HG03565 (cell line): ENCODE results near the gene LPP.

Source experiments
- ATAC-seq: cut with Tn5 transposase; IDR thresholded peaks from one replicate; pipeline ENCODE4 v1.9.1; 2021; ENCODE audit warnings: mild to moderate bottlenecking, moderate library complexity; ENCODE audit not compliant: unreplicated experiment

Gene LPP

GRCh38 chr3:188656196-188656982, 502.4 kb downstream of the LPP start:
- ATAC-seq: no peak

DNA sequence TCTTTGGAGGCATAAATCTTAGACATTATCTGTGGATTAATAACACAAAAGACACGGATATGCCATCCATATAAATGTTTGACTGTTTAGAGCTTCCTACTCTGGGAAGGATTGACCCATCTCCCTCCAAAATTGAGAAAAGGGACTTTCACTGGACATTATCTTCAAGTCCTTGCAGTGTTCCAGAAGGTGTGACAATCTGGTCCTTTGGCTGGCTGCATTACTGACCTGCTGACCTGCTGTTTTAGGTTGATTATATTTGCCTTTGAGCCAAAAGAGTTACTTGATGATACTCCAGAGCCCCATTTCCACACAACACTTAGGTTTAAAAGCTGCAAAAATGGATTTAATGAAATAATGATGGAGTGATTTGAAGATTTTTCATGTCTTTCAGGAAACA, 504.6 kb downstream of the LPP start:
- ATAC-seq: no peak

DNA sequence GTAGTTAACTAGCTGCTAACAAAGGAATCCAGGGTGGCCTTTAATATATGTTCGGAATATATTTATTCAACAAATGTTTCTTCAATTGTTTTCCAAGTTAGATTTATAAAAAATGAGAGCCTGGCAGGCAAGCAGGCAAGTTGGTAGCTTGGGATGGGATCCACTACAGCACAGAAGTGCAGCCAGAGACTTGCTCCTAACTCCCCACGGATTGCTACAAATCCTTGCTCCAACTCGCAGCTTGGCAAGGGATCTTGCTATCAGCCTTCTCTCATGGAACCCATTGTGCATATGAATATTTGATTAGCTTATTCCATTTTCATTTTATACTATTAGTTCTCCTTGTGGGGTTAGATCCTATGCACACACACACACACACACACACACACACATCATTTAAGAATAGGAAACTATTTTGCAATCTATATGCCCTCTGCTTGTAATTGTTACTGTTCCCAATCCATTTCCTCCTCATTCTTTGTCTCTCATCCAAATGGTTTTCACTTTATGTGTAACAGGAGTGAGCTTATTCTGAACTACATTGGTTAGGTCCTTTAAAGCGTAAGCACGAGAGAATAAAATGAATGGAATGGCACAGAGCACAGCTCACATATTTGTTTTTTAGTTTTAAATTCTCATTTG, 505.6 kb downstream of the LPP start:
- no peak for ATAC-seq

DNA sequence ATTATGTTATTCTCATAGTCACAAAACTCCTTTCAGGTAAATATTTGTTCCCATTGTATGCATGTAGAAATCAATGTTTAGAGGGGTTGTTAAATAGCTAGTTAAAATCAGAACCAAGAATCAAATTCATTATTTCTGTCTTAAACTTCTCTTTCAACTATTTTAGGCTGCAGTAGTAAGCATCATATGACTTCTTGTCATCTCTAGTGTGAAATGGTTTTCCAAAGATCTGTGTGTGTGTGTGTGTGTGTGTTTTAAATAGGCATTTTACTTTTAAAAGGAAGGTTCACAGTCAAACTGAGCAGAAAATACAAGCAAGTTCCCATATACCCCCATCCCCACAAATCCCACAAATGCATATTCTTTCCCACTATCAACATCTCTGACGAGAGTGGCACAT, 506.5 kb downstream of the LPP start:
- ATAC-seq: no peak

DNA sequence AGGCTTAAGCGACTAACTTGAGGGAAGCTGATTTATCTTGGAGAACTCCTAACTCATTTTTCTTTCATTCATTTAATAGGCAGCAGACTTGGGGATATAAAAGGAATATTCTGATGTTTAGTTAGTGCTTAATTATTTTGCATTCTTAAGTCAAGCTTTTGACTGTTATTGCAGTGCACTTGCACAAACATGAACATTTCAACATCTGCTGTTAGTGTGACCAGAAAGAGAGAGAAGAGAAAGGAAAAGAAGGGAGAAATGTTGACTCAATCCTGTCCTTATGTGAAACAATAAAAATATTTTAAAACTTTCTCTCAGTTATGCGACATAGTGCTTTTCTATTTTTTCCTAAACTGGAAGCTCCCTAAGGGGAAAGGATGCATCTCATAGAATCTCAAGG, 507.8 kb downstream of the LPP start:
- no peak for ATAC-seq

GRCh38 chr3:188662214-188662613, 508.3 kb downstream of the LPP start:
- no peak for ATAC-seq

GRCh38 chr3:188662795-188663194, 508.8 kb downstream of the LPP start:
- ATAC-seq: no peak

DNA sequence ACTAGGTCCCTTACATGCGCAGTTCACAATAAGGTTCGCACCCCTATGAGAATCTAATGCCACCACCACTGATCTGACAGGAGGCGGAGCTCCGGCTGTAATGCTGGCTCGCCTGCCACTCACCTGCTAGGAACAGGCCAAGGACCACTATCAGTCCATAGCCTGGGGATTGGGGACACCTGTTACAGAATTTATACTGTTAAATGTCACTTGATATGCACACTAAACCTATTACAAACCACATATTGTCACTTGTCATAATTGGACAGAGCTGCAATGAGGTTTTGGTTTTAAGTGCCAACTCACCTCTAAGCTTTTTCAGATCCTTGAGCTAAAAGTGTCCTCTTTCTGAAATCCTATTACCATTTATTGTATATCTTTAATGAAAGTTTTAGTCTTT, 509.9 kb downstream of the LPP start:
- ATAC-seq: no peak

DNA sequence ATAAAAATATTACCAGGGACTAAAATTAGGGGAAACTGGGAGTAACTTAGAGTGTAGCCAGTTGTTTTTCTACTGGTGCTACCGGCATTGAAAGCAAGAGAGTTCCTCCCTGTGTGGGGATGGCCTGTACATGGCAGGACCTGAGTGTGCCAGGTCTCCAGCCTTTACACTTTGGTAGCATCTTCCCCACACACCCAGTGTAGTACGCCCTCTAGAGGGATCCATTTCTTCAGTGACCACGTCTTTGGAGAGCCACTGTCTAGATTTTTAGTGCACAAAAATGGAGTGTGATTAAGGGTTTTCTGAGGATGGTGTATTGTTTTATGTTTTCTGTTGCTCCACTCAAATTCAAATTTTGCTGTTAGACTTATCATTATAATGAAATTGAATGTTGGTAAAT, 510.8 kb downstream of the LPP start:
- ATAC-seq: no peak

DNA sequence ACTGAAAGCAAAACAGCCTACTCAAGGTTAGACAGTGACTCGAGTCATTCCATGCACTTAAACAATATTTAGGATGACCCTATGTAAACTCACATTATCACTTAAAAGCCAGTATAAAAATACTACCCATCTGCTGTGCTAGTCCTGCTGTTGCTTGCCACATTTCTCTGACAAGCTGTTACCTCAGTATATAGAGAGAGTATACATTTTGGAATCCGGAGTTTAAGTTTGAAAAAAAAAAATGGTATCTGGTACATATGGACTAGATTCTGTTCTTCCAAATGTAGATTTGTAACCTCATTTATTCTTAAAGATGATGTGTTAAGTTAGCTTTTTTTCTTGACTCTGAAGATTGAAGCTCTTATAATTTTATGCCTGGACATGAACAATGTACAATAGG, 514.0 kb downstream of the LPP start:
- ATAC-seq: no peak

- no peak for ATAC-seq
Measured at GRCh38 chr3:188670446-188670845, 516.5 kb downstream of the LPP start.

DNA sequence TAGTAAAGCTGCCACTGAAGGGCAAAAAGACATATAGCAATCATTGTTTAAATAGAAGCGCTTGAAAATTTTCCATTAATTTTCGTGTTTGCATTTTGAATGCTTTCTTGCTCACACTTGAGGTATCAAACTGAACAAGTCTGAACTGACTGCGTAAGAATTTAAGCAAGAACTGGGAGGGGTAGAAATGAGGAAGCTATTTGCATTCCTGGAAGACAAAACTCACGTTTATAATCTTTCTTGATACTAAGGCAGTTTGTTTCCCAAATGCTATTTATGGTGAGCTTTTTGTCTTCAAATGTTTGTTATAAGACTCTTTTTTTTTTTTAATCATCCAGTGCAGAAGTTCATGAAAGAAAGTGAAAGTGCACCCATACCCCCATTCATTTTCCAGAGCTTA, 518.0 kb downstream of the LPP start:
- no peak for ATAC-seq

DNA sequence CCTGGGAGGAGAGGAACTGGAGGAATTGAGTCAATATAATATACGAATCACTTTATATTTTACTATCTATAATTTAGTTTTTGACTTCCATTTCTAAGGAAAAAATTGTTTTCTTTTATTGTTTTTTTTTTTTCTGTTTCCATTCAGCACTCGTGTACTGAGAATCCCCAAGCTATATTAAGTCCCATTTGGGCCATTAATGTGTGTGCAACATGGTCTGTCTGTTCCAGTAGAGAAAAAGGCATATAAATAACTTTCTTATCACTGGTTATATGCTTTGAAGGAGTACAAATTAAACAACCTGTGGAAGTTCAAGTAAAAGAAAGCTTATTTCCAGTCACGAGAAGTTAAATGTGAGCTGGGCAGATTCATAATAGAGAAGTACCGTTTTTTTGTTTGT, 518.9 kb downstream of the LPP start:
- ATAC-seq: no peak

DNA sequence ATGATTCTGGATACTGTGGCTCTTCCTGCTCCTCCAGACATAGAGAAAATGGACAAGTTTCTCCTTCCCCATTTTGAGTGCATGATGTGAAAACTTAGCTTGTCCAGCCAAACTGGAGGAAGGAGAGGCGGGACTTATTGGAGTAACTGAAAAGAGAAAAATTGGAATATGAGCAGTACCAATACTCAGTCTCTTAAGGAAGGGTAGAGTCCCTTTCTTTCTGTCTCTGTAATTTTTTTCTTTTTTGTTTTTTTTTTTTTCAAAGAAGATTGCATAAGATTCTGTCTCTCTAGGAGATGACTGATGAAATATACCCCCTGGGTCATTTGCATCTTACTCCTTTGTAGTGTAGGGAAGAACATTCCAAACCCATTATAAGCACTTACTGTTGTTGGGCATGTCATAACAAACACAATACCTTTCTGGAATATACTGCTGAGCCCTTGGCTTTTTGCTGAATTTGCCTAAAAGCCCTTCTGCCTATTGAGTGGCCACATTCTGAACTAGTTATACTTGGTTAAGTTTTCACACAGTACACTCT, 519.8 kb downstream of the LPP start:
- ATAC-seq: no peak

- no peak for ATAC-seq
Measured at GRCh38 chr3:188674595-188674994, 520.6 kb downstream of the LPP start.

DNA sequence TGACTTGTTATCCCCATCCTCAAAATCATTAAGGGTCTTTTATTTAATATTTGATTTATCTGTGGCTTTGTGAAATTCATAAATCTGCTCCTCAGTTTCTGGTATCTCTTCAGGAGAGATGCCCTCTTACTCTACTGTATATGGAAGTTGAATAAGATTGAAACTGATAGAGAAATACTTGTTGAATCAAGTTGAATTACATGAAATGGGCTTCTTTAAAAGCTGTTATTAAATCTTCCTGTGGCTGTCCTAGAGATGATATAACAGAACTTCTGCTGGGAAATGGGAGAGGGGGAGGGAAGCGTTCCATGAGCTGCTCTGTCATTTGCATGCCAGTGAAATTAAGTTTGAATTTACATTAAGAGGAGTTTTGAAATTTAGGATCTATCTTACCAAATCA, 523.4 kb downstream of the LPP start:
- no peak for ATAC-seq

GRCh38 chr3:188680189-188680588, 526.2 kb downstream of the LPP start:
- no peak for ATAC-seq

DNA sequence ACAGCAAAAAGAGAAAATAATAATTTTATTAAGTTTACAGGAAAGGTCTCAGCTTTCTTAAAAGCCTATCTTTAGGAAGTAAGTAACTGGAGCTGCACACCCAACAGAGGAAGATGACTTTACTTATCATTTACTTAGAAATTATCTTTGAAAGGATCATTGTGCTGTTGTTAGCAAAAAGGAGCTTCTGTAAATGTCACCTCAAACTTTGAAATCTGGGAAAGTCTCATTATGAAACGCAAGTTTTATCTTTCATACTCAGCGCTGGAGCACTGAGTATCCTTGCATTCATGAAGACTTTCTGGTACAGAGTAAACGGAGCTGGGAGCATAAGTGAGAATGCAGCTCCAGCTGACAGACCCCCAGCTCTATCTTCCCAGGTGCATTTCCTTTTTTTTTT, 526.6 kb downstream of the LPP start:
- no peak for ATAC-seq

GRCh38 chr3:188682316-188682715, 528.4 kb downstream of the LPP start:
- ATAC-seq: no peak

GRCh38 chr3:188683032-188683521, 529.1 kb downstream of the LPP start:
- ATAC-seq: no peak

DNA sequence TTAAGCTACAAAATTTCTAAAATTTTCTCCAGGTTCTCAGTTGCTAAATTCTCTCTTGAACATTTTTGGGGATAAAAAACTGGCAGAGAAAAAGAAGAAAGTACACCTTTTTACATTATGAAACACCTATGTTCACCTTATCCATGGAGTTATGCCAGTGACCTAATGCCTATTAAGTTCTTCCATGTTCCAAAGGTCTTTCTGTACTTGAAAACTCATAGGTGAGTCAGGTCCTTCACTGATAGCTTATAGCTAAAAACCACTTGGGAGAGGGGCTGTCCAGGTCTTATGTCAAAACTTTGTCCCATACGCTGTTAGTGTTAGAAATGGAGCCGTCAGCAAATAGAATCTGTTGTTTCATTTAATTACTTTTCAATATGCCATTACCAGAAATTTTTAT, 530.3 kb downstream of the LPP start:
- no peak for ATAC-seq

GRCh38 chr3:188685789-188686188, 531.8 kb downstream of the LPP start:
- no peak for ATAC-seq
